Subcutaneous adipose tissue (tissue), 4 donors: ENCODE results near the gene ALDH3B2. TPM values are rescaled to one million over a fixed set of nuclear protein-coding genes. Genes with fewer than 3 reads are reported as not detected.

Source experiments
- CTCF ChIP-seq: fragments of 450-650 bp; IDR thresholded peaks from one replicate; pipeline ENCODE4 v1.5.1; 2016; ENCODE audit warnings: low read depth, mild to moderate bottlenecking, control low read depth, antibody characterized with exemption, moderate library complexity
- total RNA-seq, 4 donors: library from RNA; depleted of rRNA; stranded (reverse); fragments of >200 nt; gene quantifications; one replicate each; pipeline ENCODE4 v1.1.0, GENCODE V29; 2016

ALDH3B2 gene
- total RNA-seq, 4 donors from 2014 or later: not detected

DNA sequence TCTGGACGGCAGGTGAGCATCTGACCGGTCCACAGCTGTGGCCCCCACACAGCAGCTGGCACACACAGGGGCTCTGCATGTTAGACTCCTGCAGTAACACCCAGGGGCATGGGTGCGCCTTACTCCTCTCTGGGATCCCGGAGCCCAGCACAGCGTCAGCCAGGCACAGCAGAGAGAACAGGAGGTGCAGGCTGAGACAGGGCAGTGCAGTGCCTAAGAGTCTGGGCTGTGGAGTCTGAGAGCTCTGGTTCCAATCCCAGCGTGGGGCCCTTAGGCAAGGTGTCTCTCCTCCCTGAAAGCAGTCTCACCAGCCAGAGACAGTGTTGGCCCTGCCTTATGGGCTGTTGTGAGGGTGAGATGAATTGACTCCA is 47.0 kb downstream of the ALDH3B2 start:
- no peak for TF ChIP-seq CTCF

DNA sequence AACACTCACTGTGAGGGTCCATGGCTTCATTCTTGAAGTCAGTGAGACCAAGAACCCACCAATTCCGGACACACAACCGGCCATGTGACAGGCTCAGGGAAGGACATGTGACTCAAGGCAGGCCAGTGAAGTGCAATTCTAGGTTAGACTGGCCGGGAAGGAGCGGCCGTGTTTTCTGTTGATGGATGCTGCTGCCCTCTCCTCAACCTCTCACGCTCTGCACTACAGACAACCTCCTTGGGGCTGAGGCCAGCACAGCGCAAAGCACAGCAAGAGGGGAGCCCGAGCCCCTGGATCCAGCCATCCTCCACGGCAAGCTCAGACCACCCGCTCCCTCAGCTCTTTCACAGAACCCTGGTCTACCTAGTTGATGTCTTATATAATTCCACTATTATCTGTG is 47.5 kb downstream of the ALDH3B2 start:
- TF ChIP-seq CTCF: no peak

DNA sequence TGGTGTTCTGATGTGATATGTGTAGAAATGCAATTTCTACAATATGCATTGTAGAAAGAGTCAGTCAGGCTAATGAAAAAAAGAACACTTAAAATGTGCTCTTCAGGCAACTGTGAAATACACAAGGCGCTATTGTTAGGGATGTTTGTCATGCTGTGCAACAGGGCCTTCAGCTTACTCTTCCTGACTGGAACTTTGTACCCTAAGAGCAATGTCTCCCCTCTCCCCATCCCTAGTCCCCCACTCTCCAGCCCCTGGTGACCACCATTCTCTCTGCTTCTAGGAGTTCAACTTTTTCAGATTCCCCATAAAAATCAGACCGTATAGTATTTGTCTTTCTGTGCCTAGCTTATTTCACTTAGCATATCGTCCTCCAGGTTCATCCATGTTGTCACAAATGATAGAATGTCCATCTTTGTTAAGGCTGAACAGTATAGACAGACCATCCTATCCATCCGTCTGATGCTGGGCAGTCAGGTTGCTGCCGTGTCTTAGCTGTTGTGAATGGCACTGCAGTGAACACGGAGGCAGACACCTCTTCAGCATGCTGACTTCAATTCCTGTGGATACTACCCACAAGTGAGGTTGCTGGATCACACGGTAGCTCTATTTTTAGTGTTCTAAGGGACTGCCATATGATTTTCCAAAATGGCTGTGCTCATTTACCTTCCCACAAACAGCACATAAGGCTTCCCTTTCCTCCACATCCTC is 57.0 kb downstream of the ALDH3B2 start:
- TF ChIP-seq CTCF: no peak

DNA sequence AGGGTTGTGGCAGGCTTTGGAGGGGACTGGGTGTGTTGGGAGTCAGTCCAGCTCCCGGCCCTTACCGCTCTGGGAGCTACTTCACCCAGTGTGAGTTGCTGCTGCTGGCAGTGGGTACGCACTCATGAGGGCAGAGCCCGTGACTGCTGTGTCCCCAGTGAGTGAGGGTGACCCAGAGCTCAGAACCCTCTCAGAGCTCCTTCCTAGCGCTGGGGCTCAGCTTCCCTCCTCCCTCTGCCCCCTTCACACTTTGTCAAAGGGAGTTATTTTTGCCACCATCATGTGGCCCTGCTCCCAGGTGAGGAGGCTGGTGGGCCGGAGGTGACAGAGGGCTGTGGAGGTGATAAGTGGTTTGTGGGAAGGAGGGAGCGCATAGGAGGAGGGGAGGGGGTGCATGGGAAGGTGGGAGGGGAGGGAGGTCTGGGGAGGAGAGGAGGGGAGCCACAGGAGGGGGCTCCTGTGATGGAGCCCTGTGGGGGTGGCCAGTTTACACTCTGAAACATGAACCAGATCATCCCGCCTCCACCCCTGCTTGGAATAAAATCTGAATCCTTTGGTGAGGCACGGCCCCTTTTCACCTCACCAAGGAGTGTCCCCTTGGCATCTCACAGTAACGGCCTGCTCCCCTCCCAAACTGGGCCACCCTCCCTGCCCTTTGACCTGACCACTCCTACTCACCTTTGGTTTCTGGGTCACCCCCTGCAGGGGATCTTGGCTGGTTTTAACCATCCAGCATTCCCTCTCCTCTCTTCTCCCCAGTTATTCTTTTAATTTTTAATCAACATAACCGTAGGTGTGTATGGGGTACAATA is 57.8 kb downstream of the ALDH3B2 start:
- no peak for TF ChIP-seq CTCF

GRCh38 chr11:67615728-67616430 is 58.5 kb downstream of the ALDH3B2 start:
- TF ChIP-seq CTCF: no peak

DNA sequence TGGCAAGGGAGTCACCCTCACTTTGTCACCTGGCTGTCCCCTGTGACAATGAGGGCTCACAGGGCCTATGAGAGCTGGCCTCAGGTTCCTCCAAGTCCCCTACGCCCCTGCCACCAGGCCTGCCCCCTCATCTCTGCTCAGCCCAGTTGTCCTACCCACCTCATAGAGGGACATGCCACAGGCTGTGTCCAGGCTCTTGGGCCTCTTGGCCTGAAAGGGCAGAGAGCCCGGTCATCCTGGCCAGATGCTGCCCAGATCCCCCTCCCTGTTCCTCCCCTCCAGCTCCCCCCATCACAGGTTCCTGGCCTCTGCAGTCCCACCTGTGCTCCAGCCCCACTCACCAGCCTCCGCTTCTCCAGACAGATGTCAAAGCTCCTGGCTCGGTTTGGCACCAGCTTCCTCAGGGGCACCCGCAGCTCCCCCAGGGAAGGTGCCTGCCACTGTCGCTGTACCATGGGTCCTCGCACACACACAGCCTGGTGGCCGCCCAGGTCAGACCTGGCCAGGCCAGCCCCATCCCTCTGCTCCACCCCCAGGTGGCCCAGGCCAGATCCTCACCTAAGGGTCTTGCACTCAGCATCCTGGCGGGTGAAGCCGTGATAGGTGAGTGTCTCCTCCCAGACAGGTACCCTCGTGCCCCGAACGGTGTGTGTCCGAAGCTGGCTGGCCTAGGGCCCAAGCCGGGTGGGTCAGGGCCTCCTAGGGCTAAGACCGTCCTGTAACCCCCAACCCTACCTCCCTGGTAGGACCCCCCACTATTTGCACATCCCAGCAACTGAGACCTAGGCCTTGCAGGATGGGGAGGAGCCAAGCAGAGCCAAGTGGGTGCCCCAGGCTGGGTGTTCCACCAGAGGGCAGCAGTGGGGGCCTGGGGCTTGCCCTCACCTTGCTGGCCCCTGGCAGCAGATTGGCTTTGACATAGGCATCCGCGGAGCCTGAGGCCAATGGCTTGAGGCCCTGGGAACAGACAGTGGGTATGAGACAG is 59.4 kb downstream of the ALDH3B2 start:
- TF ChIP-seq CTCF: no peak
